Thymus (tissue), 11 donors: ENCODE data around the gene PPP1R15A. TPM values are rescaled to one million over a fixed set of nuclear protein-coding genes. Genes with fewer than 3 reads are reported as not detected.
A peak's percentile ranks its signal among the peaks of the same experiment; 100 is the strongest.

Source experiments
- DNase-seq, 9 donors: peaks; one replicate each; pipeline ENCODE4 v3.0.0-alpha.2; 2013; ENCODE audit warnings: low spot score in 9 of 9, low read depth in 6 of 9, missing footprints in 1 of 9
- H3K27ac ChIP-seq, 2 donors: one replicate each; pipeline ENCODE4 v1.5.1; 2013; ENCODE audit warnings: control low read depth in 1 of 2, low read depth in 1 of 2, low read length in 1 of 2, mild to moderate bottlenecking in 1 of 2, moderate library complexity in 1 of 2
- H3K27me3 ChIP-seq, 2 donors: one replicate each; pipeline ENCODE4 v1.5.1; 2013; ENCODE audit warnings: low read length in 1 of 2; ENCODE audit not compliant: control insufficient read depth in 2 of 2, insufficient read depth in 1 of 2
- H3K36me3 ChIP-seq, 2 donors: one replicate each; pipeline ENCODE4 v1.5.1; 2013; ENCODE audit warnings: low read length in 1 of 2, mild to moderate bottlenecking in 1 of 2, moderate library complexity in 1 of 2; ENCODE audit not compliant: control insufficient read depth in 2 of 2, insufficient read depth in 2 of 2
- H3K4me1 ChIP-seq, 2 donors: one replicate each; pipeline ENCODE4 v1.5.1; 2013; ENCODE audit warnings: low read length in 2 of 2; ENCODE audit not compliant: control insufficient read depth in 2 of 2, insufficient read depth in 2 of 2
- H3K4me3 ChIP-seq, 2 donors: one replicate each; pipeline ENCODE4 v1.5.1; 2013; ENCODE audit warnings: low read length in 2 of 2, control low read depth in 1 of 2, mild to moderate bottlenecking in 1 of 2
- H3K9me3 ChIP-seq, 2 donors: one replicate each; pipeline ENCODE4 v1.5.1; 2013; ENCODE audit warnings: low read length in 1 of 2, mild to moderate bottlenecking in 1 of 2; ENCODE audit not compliant: control insufficient read depth in 2 of 2, insufficient read depth in 1 of 2
- WGBS: extraction: QIAGEN DNeasy Blood & Tissue Kit; methylation state at CpG from one replicate; pipeline ENCODE4 v1.1.7; 2013; 5-methylcytosine and 5-hydroxymethylcytosine counted together
- polyA plus RNA-seq: library from polyadenylated mRNA; stranded (reverse); fragments of 200-250 nt; gene quantifications from one replicate; pipeline ENCODE4 v1.2.3, GENCODE V29; 2013
- total RNA-seq: library from RNA; stranded (reverse); fragments of 120-200 nt; gene quantifications from one replicate; pipeline ENCODE4 v1.2.4, GENCODE V29; 2013
- donor health status: healthy.

PPP1R15A gene
- total and polyA plus RNA-seq, 2 donors: 12.1 to 40.0 TPM

DNA sequence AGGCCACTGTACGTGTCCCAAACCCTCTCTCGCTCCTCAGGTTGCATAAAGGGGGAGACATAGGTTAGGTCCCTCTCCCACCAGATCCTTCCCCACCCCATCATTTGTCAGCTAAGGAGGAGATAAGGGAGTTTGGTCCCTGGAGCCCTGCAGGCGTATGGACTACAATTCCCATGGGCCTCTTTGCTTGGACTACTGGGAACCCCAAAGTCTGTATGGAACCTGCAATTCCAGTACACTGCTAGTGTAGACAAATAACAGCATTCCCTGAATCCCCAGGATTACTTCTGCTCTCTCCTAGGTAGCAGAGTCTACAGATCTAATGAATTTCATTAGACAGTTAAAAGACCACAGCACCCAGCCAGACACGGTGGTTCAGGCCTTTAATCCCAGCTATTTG lies 19.9 kb upstream of the PPP1R15A start:
- no peak for DNase-seq
- Histone ChIP-seq H3K36me3 (no peaks in the 10 kb centered on the region), H3K9me3 (no peaks in the 10 kb centered on the region), H3K4me3 (no peak overlapping the region), H3K27ac (no peak overlapping the region), H3K4me1 (no peaks in the 10 kb centered on the region), H3K27me3 (no peaks in the 10 kb centered on the region)
- WGBS: 98% methylated on average over 4 of the region's 4 CpGs

DNA sequence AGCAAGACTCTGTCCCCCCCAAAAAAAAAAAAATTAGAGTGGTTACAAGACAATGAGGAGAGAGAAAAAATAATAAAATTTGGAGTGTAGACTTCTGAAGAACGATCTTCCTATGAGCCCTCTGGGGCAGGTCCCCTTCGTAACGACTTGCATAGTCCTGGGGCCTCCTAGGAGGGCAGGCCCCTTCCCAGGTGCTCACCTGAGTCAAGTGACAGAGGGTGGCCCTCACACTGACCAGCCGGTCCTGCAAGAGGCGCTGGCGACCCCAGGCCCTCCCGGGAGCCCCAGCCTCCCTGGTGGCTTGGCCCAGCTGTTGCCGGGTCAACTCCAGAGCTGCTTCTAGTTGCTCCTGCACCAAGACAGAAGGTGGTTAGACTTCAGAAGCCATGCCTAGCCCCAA lies 18.7 kb upstream of the PPP1R15A start:
- WGBS: 97% methylated on average over 8 of the region's 8 CpGs
- Histone ChIP-seq H3K36me3 (no peaks in the 10 kb centered on the region), H3K4me1 (peaks cover 0 to 1% of the 10 kb centered on the region in 2 donors), H3K27ac (no peak overlapping the region), H3K9me3 (no peaks in the 10 kb centered on the region), H3K4me3 (no peak overlapping the region), H3K27me3 (no peaks in the 10 kb centered on the region)
- no peak for DNase-seq

DNA sequence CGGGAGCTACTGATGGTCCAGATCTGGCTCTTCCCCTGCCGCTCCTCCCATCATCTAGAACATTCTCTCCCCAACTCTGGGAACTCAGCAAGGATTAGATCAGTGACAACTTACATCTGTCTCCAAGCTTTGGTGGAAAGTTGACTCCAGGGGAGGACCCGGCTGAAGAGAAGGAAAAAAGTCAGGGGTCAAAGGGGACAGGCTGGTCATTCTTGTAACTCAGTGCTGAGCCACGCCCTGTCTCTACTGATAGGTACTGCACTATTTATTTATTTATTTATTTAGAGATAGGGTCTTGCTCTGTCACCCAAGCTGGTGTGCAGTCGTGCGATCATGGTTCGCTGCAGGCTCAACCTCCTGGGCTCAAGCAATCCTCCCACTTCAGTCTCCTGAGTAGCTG lies 18.1 kb upstream of the PPP1R15A start:
- Histone ChIP-seq H3K4me1 (peaks cover 5% of the 10 kb centered on the region in 2 donors), H3K27me3 (no peaks in the 10 kb centered on the region), H3K27ac (no peak overlapping the region), H3K36me3 (no peaks in the 10 kb centered on the region), H3K9me3 (no peaks in the 10 kb centered on the region), H3K4me3 (no peak overlapping the region)
- DNase-seq: no peak
- WGBS: 96% methylated on average over 7 of the region's 7 CpGs

DNA sequence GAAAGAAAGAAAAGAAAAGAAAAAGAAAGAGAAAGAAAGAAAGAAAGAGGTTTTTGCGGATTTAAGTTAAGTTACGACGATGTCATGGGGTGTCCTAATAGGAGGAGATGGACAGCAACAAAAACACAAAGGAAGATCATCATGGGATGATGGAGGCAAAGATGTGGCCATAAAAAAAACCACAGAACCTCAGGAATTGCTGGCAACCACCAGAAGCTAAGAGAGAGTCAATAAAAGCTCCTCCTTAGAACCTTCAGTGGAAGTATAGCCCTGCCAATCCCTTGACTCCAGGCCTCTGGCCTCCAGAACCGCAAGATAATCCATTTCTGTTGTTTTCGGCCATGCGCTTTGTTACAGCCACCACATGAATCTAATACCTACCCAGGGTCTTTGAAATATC lies 15.3 kb upstream of the PPP1R15A start:
- H3K4me1 ChIP-seq: peaks cover 5 to 12% of the 10 kb centered on the region in 2 donors
- peaks cover 0 to 11% of the 10 kb centered on the region in 2 donors for H3K27me3 ChIP-seq
- no peak overlapping the region for H3K27ac ChIP-seq
- H3K4me3 ChIP-seq: no peak overlapping the region
- no peak for DNase-seq
- 98% methylated on average over 6 of the region's 6 CpGs for whole genome bisulfite sequencing
- no peaks in the 10 kb centered on the region for H3K9me3 ChIP-seq
- H3K36me3 ChIP-seq: no peaks in the 10 kb centered on the region

DNA sequence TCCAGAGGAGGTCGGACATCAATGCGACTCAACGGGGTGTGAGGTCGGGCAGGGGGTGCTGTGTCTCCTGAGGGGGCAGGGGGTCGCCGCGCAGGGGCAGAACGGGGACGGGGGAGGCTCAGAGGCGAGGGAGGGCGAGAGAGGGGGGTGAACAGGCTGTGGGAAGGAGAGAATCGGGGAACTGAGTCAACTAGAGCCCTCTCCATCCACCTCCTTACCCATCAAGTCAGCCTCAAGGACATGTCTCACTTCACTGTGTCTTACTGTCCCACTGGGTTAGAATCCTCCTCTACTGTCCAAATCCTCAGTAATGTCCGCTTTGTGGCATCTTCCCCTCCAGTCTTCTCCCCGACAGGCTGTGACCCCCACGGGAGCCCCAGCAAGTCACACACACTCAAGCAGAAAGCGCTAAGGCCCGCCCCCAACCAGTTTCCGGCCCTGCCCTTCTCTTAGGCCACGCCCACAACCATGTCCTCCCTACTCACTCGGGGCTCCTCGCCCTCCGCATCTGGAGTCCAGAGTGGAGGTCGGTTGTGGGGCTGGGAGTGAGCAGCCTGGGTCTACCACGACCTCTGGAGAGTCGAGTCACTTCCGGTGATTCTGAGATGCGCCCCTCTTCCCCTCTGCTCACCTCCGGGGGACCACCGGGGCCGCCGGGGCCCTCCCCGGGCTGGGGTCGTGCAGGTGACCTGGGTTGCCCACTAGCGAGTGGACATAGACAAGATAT lies 13.1 kb upstream of the PPP1R15A start:
- Histone ChIP-seq H3K4me3 (peak overlapping the region; percentile 56 to 57), H3K4me1 (peaks cover 5 to 12% of the 10 kb centered on the region in 2 donors), H3K27ac (no peak overlapping the region), H3K36me3 (no peaks in the 10 kb centered on the region), H3K9me3 (no peaks in the 10 kb centered on the region), H3K27me3 (peaks cover 0 to 11% of the 10 kb centered on the region in 2 donors)
- WGBS: 28% methylated on average over 34 of the region's 34 CpGs
- DNase-seq: peak in 7 of 9 donors; percentile 54 to 88 (median 80)

DNA sequence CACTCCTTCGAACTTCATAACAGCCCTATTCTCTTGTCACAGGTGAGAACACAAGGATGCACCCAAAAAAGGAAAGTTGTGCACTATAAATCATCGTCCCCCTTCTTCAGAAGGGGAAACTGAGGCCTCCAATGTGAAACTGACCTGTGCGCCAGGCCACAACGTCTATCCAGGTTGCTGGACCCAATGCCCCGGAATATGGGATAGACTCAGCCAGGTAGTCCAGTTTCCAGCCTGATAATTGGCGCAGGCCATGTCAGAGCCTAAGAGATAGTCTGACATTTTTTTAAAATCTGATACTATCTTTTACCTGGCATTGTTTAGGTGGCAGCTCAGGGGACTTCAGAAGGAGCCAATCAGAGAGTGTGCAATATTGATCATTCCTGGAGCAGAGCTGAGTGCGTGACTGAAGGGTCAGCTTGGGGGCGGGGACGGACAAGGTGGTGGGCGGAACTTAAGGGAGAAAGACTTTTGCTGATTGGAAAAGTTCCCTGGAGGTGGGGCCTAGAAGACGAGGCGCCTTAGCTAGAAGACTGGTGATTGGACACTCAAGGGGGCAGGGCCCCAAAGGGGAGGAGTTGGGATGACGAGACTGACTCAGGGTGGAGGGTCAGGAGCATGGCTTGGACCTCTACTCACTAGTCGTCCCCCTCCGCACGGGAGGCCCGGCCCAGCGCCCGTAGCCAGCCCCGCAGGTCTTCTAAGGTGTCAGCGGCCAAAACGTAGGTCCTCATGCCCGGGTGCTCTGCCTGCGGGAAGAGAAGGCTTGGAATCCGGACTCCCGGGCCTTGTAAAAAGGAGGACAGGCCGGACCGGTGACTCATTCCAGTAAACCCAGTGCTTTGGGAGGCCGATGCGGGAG lies 12.3 kb upstream of the PPP1R15A start:
- 77% methylated on average over 30 of the region's 30 CpGs for WGBS
- Histone ChIP-seq H3K27ac (no peak overlapping the region), H3K27me3 (peaks cover 0 to 11% of the 10 kb centered on the region in 2 donors), H3K9me3 (no peaks in the 10 kb centered on the region), H3K4me1 (peaks cover 5 to 12% of the 10 kb centered on the region in 2 donors), H3K36me3 (no peaks in the 10 kb centered on the region), H3K4me3 (peak overlapping the region; percentile 56 to 57)
- no peak for DNase-seq

DNA sequence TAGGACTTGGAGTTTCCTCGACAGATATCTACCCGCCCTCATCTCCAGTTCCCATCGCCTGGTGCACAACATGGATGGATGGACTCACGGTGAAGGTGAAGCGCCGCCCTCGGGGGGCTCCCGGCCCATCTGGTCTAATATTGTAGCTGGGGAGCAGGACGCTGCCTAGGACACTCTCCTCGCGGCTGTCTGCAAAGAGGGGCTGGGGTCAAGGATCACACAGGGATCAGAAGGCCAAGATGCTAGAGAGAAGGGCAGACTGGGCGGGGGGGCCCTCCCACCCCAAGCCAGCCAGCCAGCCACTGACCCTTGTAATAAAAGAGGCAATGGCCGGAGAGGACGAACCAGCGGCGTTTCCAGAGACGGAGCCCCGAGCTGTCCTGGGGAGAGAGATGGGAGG lies 10.9 kb upstream of the PPP1R15A start:
- no peaks in the 10 kb centered on the region for H3K9me3 ChIP-seq
- no peaks in the 10 kb centered on the region for H3K36me3 ChIP-seq
- 97% methylated on average over 18 of the region's 18 CpGs for WGBS
- peaks cover 0 to 15% of the 10 kb centered on the region in 2 donors for H3K27me3 ChIP-seq
- H3K4me1 ChIP-seq: peaks cover 5 to 12% of the 10 kb centered on the region in 2 donors
- no peak overlapping the region for H3K27ac ChIP-seq
- H3K4me3 ChIP-seq: no peak overlapping the region
- no peak for DNase-seq

DNA sequence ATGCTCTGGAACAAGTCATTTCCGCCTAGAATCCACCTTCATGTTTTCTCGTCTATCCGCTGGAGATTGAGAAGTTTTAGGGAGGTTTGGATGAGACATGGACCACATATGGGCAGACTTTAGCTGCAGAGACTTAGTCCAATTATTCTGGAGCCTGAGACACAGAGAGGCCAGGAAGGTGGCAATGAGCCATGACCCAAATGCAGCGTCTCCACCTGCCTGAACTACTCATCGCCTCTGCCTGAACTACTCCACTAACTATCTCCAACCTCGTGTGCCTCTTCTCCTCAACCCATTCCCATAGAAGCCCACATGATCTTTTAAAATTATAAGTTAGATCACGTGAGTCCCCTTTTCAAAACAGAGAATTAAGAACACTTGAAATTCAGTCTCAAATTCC lies 9.4 kb upstream of the PPP1R15A start:
- peaks cover 0 to 29% of the 10 kb centered on the region in 2 donors for H3K27me3 ChIP-seq
- no peak for DNase-seq
- peaks cover 5 to 12% of the 10 kb centered on the region in 2 donors for H3K4me1 ChIP-seq
- no peak overlapping the region for H3K27ac ChIP-seq
- no peaks in the 10 kb centered on the region for H3K9me3 ChIP-seq
- no peaks in the 10 kb centered on the region for H3K36me3 ChIP-seq
- 87% methylated on average over 7 of the region's 7 CpGs for WGBS
- no peak overlapping the region for H3K4me3 ChIP-seq

DNA sequence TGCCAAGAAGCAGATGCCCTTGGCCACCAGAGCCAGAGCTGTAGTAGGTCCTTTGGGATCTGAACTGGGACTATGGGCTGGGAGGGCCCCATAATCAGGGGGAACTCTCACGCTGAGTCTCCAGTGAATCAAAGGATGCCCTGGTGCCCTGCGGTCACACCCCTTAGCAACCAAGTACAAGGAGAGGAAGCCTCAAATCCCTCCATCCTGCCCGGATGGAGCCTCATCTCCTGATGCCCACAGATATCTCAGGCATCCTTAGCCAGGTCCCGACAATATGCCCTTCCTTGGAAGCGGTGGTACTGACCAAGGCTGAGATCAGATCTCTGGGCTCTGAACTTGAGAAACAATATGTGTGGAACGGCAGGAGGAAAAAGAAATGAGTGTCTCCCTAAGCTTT lies 5.5 kb upstream of the PPP1R15A start:
- H3K27me3 ChIP-seq: peaks cover 0 to 25% of the 10 kb centered on the region in 2 donors
- no peak overlapping the region for H3K4me3 ChIP-seq
- no peak for DNase-seq
- H3K4me1 ChIP-seq: peaks cover 0 to 5% of the 10 kb centered on the region in 2 donors
- H3K36me3 ChIP-seq: no peaks in the 10 kb centered on the region
- H3K27ac ChIP-seq: no peak overlapping the region
- 92% methylated on average over 6 of the region's 6 CpGs for WGBS
- H3K9me3 ChIP-seq: no peaks in the 10 kb centered on the region
